Mesothelial cell of epicardium (in vitro differentiated cells): Measurements from ENCODE around the gene CBLC. TPM values are rescaled to one million over a fixed set of nuclear protein-coding genes. Genes with fewer than 3 reads are reported as not detected.

ENCODE experiments used
- DNase-seq, 2 experiments: peaks; one replicate each; pipeline ENCODE4 v3.0.0; 2021; ENCODE audit warnings: low spot score in 2 of 2; ENCODE audit not compliant: unreplicated experiment in 2 of 2
- H3K27ac Mint-ChIP-seq: 2 replicates; pipeline ENCODE4 v1.8.0; 2021; ENCODE audit warnings: mixed read lengths
- H3K27me3 Mint-ChIP-seq: 2 replicates; pipeline ENCODE4 v1.8.0; 2021; ENCODE audit warnings: low read depth, mixed read lengths
- H3K36me3 Mint-ChIP-seq: 2 replicates; pipeline ENCODE4 v1.8.0; 2021; ENCODE audit warnings: mixed read lengths
- H3K4me1 Mint-ChIP-seq: 2 replicates; pipeline ENCODE4 v1.8.0; 2021; ENCODE audit warnings: mixed read lengths
- H3K4me3 Mint-ChIP-seq: 2 replicates; pipeline ENCODE4 v1.8.0; 2021; ENCODE audit warnings: mild to moderate bottlenecking, moderate library complexity, mixed read lengths
- H3K9me3 Mint-ChIP-seq: 2 replicates; pipeline ENCODE4 v1.8.0; 2021; ENCODE audit warnings: mixed read lengths
- CTCF ChIP-seq: fragments of 200-600 bp; sonication (generic); IDR thresholded peaks from one replicate; pipeline ENCODE4 v1.5.0; 2021; ENCODE audit warnings: antibody characterized with exemption; ENCODE audit not compliant: unreplicated experiment
- total RNA-seq: library from RNA; stranded (reverse); gene quantifications from 3 replicates; pipeline ENCODE4 v1.2.1, GENCODE V29; 2021

Gene CBLC
- total RNA-seq, 1 donor from 2014 or later: 8.8 TPM

- H3K36me3 Mint-ChIP-seq: peaks cover 7% of the 10 kb centered on the region
- peak; percentile 65 to 77 for DNase-seq
- peak within 1 kb of the TSS; percentile 80 for H3K4me3 Mint-ChIP-seq
- H3K27ac Mint-ChIP-seq: peak within 1 kb of the TSS; percentile 89
- TF ChIP-seq CTCF: no peak
- H3K9me3 Mint-ChIP-seq: no peaks in the 10 kb centered on the region
- peaks cover 41% of the 10 kb centered on the region for H3K4me1 Mint-ChIP-seq
- H3K27me3 Mint-ChIP-seq: no peaks in the 10 kb centered on the region
These were observed 31.0 kb downstream of the CBLC start, which contains the start of gene BCAM for GRCh38 chr19:44808463-44809371. TSS of gene BCAM (plus strand) at chr19:44809103. CDS start at chr19:44809125, 22 bp downstream.

GRCh38 chr19:44809577-44810233 is 32.0 kb downstream of the CBLC start:
- peaks cover 16% of the 10 kb centered on the region for H3K36me3 Mint-ChIP-seq
- no peaks in the 10 kb centered on the region for H3K27me3 Mint-ChIP-seq
- H3K4me1 Mint-ChIP-seq: peaks cover 41% of the 10 kb centered on the region
- DNase-seq: no peak
- H3K4me3 Mint-ChIP-seq: peak overlapping the region; percentile 80
- no peak for TF ChIP-seq CTCF
- no peaks in the 10 kb centered on the region for H3K9me3 Mint-ChIP-seq
- H3K27ac Mint-ChIP-seq: peak overlapping the region; percentile 89

GRCh38 chr19:44810234-44811121 is 32.8 kb downstream of the CBLC start:
- peak in 1 of 2 experiments; percentile 46 for DNase-seq
- H3K27ac Mint-ChIP-seq: peak overlapping the region; percentile 89
- no peaks in the 10 kb centered on the region for H3K9me3 Mint-ChIP-seq
- H3K27me3 Mint-ChIP-seq: no peaks in the 10 kb centered on the region
- TF ChIP-seq CTCF: no peak
- H3K4me3 Mint-ChIP-seq: peak overlapping the region; percentile 80
- peaks cover 41% of the 10 kb centered on the region for H3K4me1 Mint-ChIP-seq
- H3K36me3 Mint-ChIP-seq: peaks cover 24% of the 10 kb centered on the region

DNA sequence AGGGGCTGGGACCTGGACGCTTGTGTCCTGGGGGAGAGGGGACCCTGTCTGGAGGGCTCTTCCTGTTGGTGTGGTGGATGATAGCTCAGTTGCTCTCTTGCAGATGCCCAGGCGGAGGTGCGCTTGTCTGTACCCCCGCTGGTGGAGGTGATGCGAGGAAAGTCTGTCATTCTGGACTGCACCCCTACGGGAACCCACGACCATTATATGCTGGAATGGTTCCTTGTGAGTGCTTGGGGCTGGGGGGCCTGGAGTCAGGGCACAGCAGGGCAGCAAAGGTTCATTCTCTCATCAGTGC is 33.4 kb downstream of the CBLC start:
- Mint-ChIP-seq H3K36me3 (peaks cover 25% of the 10 kb centered on the region), H3K4me1 (peaks cover 41% of the 10 kb centered on the region), H3K9me3 (no peaks in the 10 kb centered on the region), H3K4me3 (peak overlapping the region; percentile 80), H3K27ac (peak overlapping the region; percentile 66), H3K27me3 (no peaks in the 10 kb centered on the region)
- DNase-seq: no peak
- TF ChIP-seq CTCF: no peak

GRCh38 chr19:44812142-44812718 is 34.5 kb downstream of the CBLC start:
- no peak for DNase-seq
- TF ChIP-seq CTCF: no peak
- peaks cover 30% of the 10 kb centered on the region for H3K36me3 Mint-ChIP-seq
- H3K4me3 Mint-ChIP-seq: no peak overlapping the region
- H3K27me3 Mint-ChIP-seq: no peaks in the 10 kb centered on the region
- H3K27ac Mint-ChIP-seq: no peak overlapping the region
- peaks cover 33% of the 10 kb centered on the region for H3K4me1 Mint-ChIP-seq
- no peaks in the 10 kb centered on the region for H3K9me3 Mint-ChIP-seq
